ENCODE data around the gene CLDN16. TPM values are rescaled to one million over a fixed set of nuclear protein-coding genes. Genes with fewer than 3 reads are reported as not detected.

CLDN16 gene
- total RNA-seq, 1 donor from 2014 or later: 0.20 TPM

DNA sequence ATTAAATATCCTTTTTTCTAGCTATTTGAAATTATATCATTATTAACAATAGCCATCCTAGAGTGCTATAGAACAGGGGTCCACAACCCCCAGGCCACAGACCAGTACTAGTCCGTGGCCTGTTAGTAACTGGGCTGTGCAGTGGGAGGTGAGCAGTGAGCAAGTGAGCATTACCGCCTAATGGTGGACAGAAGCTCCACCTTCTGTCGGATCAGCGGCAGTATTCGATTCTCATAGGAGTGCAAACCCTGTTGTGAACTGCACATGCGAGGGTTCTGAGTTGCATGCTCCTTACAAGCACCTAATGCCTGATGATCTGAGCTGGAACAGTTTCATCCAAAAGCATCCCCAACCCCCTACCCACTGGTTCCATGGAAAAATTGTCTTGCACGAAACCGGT lies 11.7 kb downstream of the CLDN16 start:
- Mint-ChIP-seq H3K9me3 (ENCODE audit: low read depth) (no peaks in the 10 kb centered on the region), H3K4me3 (ENCODE audit: unreplicated experiment) (no peak overlapping the region), H3K36me3 (ENCODE audit: low read depth) (no peaks in the 10 kb centered on the region), H3K4me1 (ENCODE audit: low read depth) (peaks cover 11% of the 10 kb centered on the region), H3K27ac (ENCODE audit: unreplicated experiment) (no peak overlapping the region), H3K27me3 (ENCODE audit: low read depth) (peaks cover 1% of the 10 kb centered on the region)
- TF ChIP-seq, protein P1, sequence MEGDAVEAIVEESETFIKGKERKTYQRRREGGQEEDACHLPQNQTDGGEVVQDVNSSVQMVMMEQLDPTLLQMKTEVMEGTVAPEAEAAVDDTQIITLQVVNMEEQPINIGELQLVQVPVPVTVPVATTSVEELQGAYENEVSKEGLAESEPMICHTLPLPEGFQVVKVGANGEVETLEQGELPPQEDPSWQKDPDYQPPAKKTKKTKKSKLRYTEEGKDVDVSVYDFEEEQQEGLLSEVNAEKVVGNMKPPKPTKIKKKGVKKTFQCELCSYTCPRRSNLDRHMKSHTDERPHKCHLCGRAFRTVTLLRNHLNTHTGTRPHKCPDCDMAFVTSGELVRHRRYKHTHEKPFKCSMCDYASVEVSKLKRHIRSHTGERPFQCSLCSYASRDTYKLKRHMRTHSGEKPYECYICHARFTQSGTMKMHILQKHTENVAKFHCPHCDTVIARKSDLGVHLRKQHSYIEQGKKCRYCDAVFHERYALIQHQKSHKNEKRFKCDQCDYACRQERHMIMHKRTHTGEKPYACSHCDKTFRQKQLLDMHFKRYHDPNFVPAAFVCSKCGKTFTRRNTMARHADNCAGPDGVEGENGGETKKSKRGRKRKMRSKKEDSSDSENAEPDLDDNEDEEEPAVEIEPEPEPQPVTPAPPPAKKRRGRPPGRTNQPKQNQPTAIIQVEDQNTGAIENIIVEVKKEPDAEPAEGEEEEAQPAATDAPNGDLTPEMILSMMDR (IDR thresholded peaks at IDR 0.05): no peak
- DNase-seq (ENCODE audit: low spot score): no peak

DNA sequence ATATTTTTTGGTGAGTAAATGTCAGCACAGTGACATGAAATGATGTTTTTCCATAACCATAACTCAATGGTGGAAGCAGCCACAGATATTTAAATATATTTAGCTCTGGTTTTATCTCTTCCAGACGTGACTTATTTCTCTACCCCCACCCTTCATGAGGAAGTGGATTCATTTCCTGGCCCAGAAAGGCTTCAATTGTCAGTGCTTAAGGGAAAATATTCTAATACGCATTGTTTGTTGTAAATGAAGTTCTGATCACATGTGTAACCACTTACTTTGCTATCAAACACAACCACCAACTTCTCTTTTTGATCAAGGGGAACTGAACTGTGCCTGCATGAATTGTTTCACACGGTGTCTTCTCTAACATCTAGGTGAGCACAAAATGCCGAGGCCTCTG lies 14.0 kb downstream of the CLDN16 start:
- Mint-ChIP-seq H3K4me3 (ENCODE audit: unreplicated experiment) (no peak overlapping the region), H3K9me3 (ENCODE audit: low read depth) (no peaks in the 10 kb centered on the region), H3K36me3 (ENCODE audit: low read depth) (no peaks in the 10 kb centered on the region), H3K27ac (ENCODE audit: unreplicated experiment) (no peak overlapping the region), H3K27me3 (ENCODE audit: low read depth) (peaks cover 1% of the 10 kb centered on the region), H3K4me1 (ENCODE audit: low read depth) (peaks cover 11% of the 10 kb centered on the region)
- TF ChIP-seq, protein P1 (IDR thresholded peaks at IDR 0.05): no peak
- DNase-seq (ENCODE audit: low spot score): no peak

DNA sequence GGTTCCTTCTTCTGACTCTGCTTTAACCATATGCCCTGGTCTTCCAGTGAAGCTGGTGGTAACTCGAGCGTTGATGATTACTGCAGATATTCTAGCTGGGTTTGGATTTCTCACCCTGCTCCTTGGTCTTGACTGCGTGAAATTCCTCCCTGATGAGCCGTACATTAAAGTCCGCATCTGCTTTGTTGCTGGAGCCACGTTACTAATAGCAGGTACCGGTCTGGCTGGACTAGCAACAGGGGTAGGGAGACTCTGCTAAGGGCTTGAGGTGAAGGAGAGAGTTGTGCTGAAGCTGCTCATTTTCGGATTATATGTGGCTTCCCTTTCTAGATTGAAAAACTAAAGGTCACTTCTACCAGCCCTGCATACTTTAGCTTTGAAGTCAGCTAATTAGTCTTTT lies 16.8 kb downstream of the CLDN16 start:
- H3K27me3 Mint-ChIP-seq (ENCODE audit: low read depth): no peaks in the 10 kb centered on the region
- H3K4me3 Mint-ChIP-seq (ENCODE audit: unreplicated experiment): no peak overlapping the region
- TF ChIP-seq, protein P1 (IDR thresholded peaks at IDR 0.05): no peak
- H3K27ac Mint-ChIP-seq (ENCODE audit: unreplicated experiment): no peak overlapping the region
- H3K36me3 Mint-ChIP-seq (ENCODE audit: low read depth): no peaks in the 10 kb centered on the region
- peaks cover 15% of the 10 kb centered on the region for H3K4me1 Mint-ChIP-seq (ENCODE audit: low read depth)
- no peaks in the 10 kb centered on the region for H3K9me3 Mint-ChIP-seq (ENCODE audit: low read depth)
- no peak for DNase-seq (ENCODE audit: low spot score)

DNA sequence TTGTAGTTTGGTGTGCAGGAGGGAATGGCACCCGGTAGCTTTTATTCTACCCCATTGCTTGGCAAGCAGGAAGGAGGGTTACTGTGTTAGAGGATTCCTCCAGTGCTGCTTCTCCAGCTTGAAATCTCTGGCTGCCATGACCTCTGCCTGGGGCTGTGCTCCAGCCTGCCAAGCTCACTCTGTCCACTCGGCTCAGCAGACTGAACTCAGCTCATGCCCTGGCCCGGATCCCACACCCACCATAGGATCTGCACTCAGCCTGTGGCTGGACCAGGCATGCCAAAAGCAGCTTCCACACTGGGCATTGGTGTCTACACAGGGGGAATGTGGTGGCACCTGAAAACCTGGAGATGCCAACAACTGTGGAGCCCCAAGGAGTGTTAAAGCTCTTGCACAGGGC lies 26.3 kb downstream of the CLDN16 start:
- TF ChIP-seq, protein P1 (IDR thresholded peaks at IDR 0.05): no peak
- Mint-ChIP-seq H3K27me3 (ENCODE audit: low read depth) (no peaks in the 10 kb centered on the region), H3K36me3 (ENCODE audit: low read depth) (no peaks in the 10 kb centered on the region), H3K27ac (ENCODE audit: unreplicated experiment) (no peak overlapping the region), H3K4me3 (ENCODE audit: unreplicated experiment) (no peak overlapping the region), H3K9me3 (ENCODE audit: low read depth) (peaks cover 6% of the 10 kb centered on the region), H3K4me1 (ENCODE audit: low read depth) (peaks cover 4% of the 10 kb centered on the region)
- DNase-seq (ENCODE audit: low spot score): no peak

DNA sequence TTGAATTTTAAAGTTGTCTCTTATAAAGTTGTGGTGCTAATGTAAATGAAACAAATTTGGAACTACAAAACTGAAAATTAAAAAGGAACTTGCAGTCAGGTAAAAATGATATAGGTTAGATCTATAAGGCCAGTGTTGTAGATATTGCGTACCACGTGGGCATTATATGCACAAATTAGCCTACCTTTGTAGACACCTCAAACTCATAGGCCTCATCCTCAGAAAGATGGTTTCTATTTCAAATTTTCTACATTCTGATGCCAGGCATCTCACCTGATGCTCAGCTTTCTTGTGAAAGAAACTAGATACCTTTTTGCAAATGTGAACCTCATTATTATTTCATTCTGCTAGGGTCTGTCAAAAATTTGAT lies 36.1 kb downstream of the CLDN16 start:
- Mint-ChIP-seq H3K27me3 (ENCODE audit: low read depth) (no peaks in the 10 kb centered on the region), H3K4me3 (ENCODE audit: unreplicated experiment) (no peak overlapping the region), H3K4me1 (ENCODE audit: low read depth) (peaks cover 4% of the 10 kb centered on the region), H3K27ac (ENCODE audit: unreplicated experiment) (no peak overlapping the region), H3K9me3 (ENCODE audit: low read depth) (no peaks in the 10 kb centered on the region), H3K36me3 (ENCODE audit: low read depth) (no peaks in the 10 kb centered on the region)
- no peak for DNase-seq (ENCODE audit: low spot score)
- TF ChIP-seq, protein P1 (IDR thresholded peaks at IDR 0.05): no peak

All from chondrocyte (in vitro differentiated cells).